Tibial artery (tissue), 4 donors: ENCODE measurements around the gene TSSC4.
A peak's percentile ranks its signal among the peaks of the same experiment; 100 is the strongest.

Experiments used
- DNase-seq, 2 donors: peaks; one replicate each; pipeline ENCODE4 v3.0.0-alpha.2; 2019
- H3K27ac ChIP-seq, 2 donors: fragments of 200-600 bp; sonication (generic) in 1 of 2; 1 replicate in 1 of 2; 2 replicates in 1 of 2; pipeline ENCODE4 v1.5.1; 2018 to 2019; ENCODE audit warnings: mild to moderate bottlenecking in 1 of 2
- H3K27me3 ChIP-seq, 2 donors: fragments of 200-600 bp; sonication (generic) in 1 of 2; one replicate each; pipeline versions ENCODE4 v1.5.1 to v1.6.0; 2016 to 2019
- H3K36me3 ChIP-seq, 3 donors: fragments of 200-600 bp; sonication (generic) in 2 of 3; one replicate each; pipeline ENCODE4 v1.5.1; 2016 to 2019; ENCODE audit warnings: mild to moderate bottlenecking in 2 of 3
- H3K4me1 ChIP-seq, 4 donors: fragments of 200-600 bp; sonication (generic) in 2 of 4; 1 replicate in 3 of 4; 2 replicates in 1 of 4; pipeline ENCODE4 v1.5.1; 2016 to 2019
- H3K4me3 ChIP-seq, 2 donors: fragments of 200-600 bp; sonication (generic) in 1 of 2; 1 replicate in 1 of 2; 2 replicates in 1 of 2; pipeline ENCODE4 v1.5.1; 2018 to 2019; ENCODE audit warnings: mild to moderate bottlenecking in 2 of 2
- H3K9me3 ChIP-seq, 3 donors: fragments of 200-600 bp; sonication (generic) in 1 of 3; one replicate each; pipeline ENCODE4 v1.5.1; 2016 to 2019
- CTCF ChIP-seq, 2 experiments: fragments of 200-600 bp in 1 of 2; fragments of 450-650 bp in 1 of 2; IDR thresholded peaks; one replicate each; pipeline ENCODE4 v1.5.1; 2017 to 2019; ENCODE audit warnings: antibody characterized with exemption in 2 of 2, mild to moderate bottlenecking in 1 of 2, moderate library complexity in 1 of 2
- intact Hi-C: fragments of 100-400 bp; cut with DNase I; formaldehyde crosslinking; loops from one replicate; pipeline ENCODE4 v1.15.0; 2023; ENCODE audit warnings: low total_unique reads

TSSC4 gene

GRCh38 chr11:2433106-2433925, 32.8 kb downstream of the TSSC4 start:
- no peaks in the 10 kb centered on the region for H3K4me1 ChIP-seq
- no peak for TF ChIP-seq CTCF (IDR thresholded peaks at IDR 0.05)
- no peaks in the 10 kb centered on the region for H3K36me3 ChIP-seq
- no peak overlapping the region for H3K27ac ChIP-seq
- intact Hi-C loops = no loop called here
- no peaks in the 10 kb centered on the region for H3K9me3 ChIP-seq
- peaks cover 0 to 43% of the 10 kb centered on the region in 2 donors for H3K27me3 ChIP-seq
- H3K4me3 ChIP-seq = no peak overlapping the region
- no peak for DNase-seq

GRCh38 chr11:2434008-2434407, 33.5 kb downstream of the TSSC4 start:
- H3K4me1 ChIP-seq = no peaks in the 10 kb centered on the region
- no peak overlapping the region for H3K27ac ChIP-seq
- no peaks in the 10 kb centered on the region for H3K9me3 ChIP-seq
- no peak overlapping the region for H3K4me3 ChIP-seq
- no peak for DNase-seq
- no peak for TF ChIP-seq CTCF (IDR thresholded peaks at IDR 0.05)
- peaks cover 0 to 43% of the 10 kb centered on the region in 2 donors for H3K27me3 ChIP-seq
- H3K36me3 ChIP-seq = no peaks in the 10 kb centered on the region
- intact Hi-C loops = no loop called here

- Histone ChIP-seq H3K4me3 (no peak overlapping the region), H3K9me3 (no peaks in the 10 kb centered on the region), H3K4me1 (no peaks in the 10 kb centered on the region), H3K27me3 (peaks cover 0 to 43% of the 10 kb centered on the region in 2 donors), H3K36me3 (no peaks in the 10 kb centered on the region), H3K27ac (no peak overlapping the region)
- TF ChIP-seq CTCF (IDR thresholded peaks at IDR 0.05) = no peak
- peak in 1 of 2 donors; percentile 37 for DNase-seq
- intact Hi-C loops = no loop called here
Observed at GRCh38 chr11:2434506-2435255, 34.1 kb downstream of the TSSC4 start.

DNA sequence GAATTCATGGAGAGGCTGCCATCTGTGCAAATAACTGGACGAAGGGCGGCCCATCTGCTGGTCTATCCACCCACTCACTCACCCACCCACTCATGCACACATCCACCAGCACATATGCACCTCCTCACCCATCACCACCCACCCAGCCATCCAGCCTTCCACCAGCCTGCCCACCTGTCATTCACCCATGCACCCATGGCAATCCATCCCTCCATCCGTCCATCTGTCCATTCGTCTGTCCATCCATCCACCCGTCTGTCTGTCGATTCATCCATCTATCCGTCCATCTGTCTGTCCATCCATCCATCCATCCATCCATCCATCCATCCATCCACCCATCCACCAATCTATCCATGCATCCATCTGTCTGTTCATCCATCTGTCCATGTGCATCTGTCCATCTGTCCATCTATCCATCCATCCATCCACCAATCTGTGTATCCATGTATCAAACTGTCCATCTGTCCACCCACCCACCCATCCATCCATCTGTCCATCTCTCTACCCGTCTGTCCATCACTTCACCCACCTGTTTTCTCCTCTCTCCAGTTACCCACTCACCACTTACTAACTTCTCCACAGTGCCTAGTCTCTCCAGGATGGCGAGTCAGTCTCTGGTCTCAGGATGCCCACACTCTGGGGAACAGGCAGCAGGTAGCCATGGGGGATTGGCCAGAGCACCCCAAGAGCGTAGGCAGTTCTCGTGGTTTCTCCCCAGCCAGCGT, 34.9 kb downstream of the TSSC4 start:
- Histone ChIP-seq H3K36me3 (no peaks in the 10 kb centered on the region), H3K4me3 (no peak overlapping the region), H3K27ac (no peak overlapping the region), H3K27me3 (peaks cover 0 to 51% of the 10 kb centered on the region in 2 donors), H3K4me1 (no peaks in the 10 kb centered on the region), H3K9me3 (no peaks in the 10 kb centered on the region)
- DNase-seq = peak in 1 of 2 donors; percentile 46
- intact Hi-C loops = no loop called here
- no peak for TF ChIP-seq CTCF (IDR thresholded peaks at IDR 0.05)

GRCh38 chr11:2436013-2436520, 35.5 kb downstream of the TSSC4 start:
- Histone ChIP-seq H3K27ac (no peak overlapping the region), H3K27me3 (peaks cover 0 to 55% of the 10 kb centered on the region in 2 donors), H3K36me3 (no peaks in the 10 kb centered on the region), H3K4me1 (no peaks in the 10 kb centered on the region), H3K9me3 (no peaks in the 10 kb centered on the region), H3K4me3 (no peak overlapping the region)
- TF ChIP-seq CTCF (IDR thresholded peaks at IDR 0.05) = no peak
- intact Hi-C loops = no loop called here
- DNase-seq = peak in 1 of 2 donors; percentile 60
